ENCODE results near the gene ANO7.

Gene ANO7

DNA sequence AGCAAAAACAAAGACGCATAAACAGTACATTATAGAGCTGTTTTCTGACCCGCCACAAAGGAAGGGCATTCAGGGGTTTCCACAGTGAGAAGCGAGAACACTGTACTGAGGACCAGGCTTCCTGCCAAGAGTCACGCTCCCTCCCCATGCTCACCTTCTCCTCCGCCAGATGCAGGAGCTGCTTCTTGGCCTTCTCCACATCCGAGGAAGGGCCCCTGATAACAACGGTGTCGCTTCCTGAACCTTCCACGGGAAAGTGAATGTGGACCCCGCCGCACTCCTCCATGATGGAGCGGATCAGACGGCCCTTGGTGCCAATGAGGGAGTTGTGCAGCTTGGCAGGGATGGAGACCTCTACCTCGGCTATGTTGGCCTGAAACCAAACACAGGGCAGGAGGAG is 53.8 kb downstream of the ANO7 start:
- no peak for TF ChIP-seq SIN3A (IDR thresholded peaks at IDR 0.05; ENCODE audit: borderline replicate concordance, insufficient read depth, low read length)
- TF ChIP-seq REST (IDR thresholded peaks at IDR 0.05; ENCODE audit: insufficient read depth in 1 of 2, low read depth in 2 of 2, low read length in 2 of 2): no peak
- no peak for TF ChIP-seq POLR2AphosphoS5 (IDR thresholded peaks at IDR 0.05; ENCODE audit: low read depth, low read length)

DNA sequence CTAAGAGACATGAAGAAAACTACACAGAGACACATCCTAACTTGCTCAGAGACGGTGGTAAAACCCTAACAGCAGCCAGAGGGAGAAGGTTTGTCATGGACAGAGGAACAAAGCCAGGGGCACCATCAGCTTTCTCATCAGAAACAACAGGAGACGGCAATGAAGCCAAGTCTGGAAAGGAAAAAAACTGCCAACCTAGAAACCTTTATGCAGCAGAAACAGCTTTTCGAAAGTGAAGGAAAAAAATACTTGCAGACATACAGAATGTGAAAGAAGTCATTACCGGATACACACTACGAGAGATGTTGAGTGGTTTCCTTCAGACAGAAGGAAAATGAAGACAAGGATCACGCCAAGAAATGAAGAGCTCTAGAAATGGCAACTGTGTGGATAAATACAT is 55.9 kb downstream of the ANO7 start:
- TF ChIP-seq POLR2AphosphoS5 (IDR thresholded peaks at IDR 0.05; ENCODE audit: low read depth, low read length): no peak
- TF ChIP-seq FOXP2 (optimal IDR thresholded peaks at IDR 0.05; ENCODE audit: borderline replicate concordance, extremely low read depth, extremely low read length, insufficient read depth): no peak
- TF ChIP-seq REST (IDR thresholded peaks at IDR 0.05; ENCODE audit: insufficient read depth in 1 of 2, low read depth in 2 of 2, low read length in 2 of 2): no peak

GRCh38 chr2:241248289-241248688 is 59.8 kb downstream of the ANO7 start:
- TF ChIP-seq REST (IDR thresholded peaks at IDR 0.05; ENCODE audit: insufficient read depth in 1 of 2, low read depth in 2 of 2, low read length in 2 of 2): no peak
- TF ChIP-seq FOXP2 (optimal IDR thresholded peaks at IDR 0.05; ENCODE audit: borderline replicate concordance, extremely low read depth, extremely low read length, insufficient read depth): no peak
- TF ChIP-seq SIN3A (IDR thresholded peaks at IDR 0.05; ENCODE audit: borderline replicate concordance, insufficient read depth, low read length): no peak
- no peak for TF ChIP-seq POLR2AphosphoS5 (IDR thresholded peaks at IDR 0.05; ENCODE audit: low read depth, low read length)
- no peak for TF ChIP-seq TAF1 (IDR thresholded peaks at IDR 0.05; ENCODE audit: borderline replicate concordance, insufficient read depth, low read length)

- TF ChIP-seq FOXP2 (optimal IDR thresholded peaks at IDR 0.05; ENCODE audit: borderline replicate concordance, extremely low read depth, extremely low read length, insufficient read depth): no peak
- no peak for TF ChIP-seq REST (IDR thresholded peaks at IDR 0.05; ENCODE audit: insufficient read depth in 1 of 2, low read depth in 2 of 2, low read length in 2 of 2)
- no peak for TF ChIP-seq POLR2AphosphoS5 (IDR thresholded peaks at IDR 0.05; ENCODE audit: low read depth, low read length)
- TF ChIP-seq TAF1 (IDR thresholded peaks at IDR 0.05; ENCODE audit: borderline replicate concordance, insufficient read depth, low read length): no peak
- no peak for TF ChIP-seq SIN3A (IDR thresholded peaks at IDR 0.05; ENCODE audit: borderline replicate concordance, insufficient read depth, low read length)
These were observed 60.4 kb downstream of the ANO7 start for GRCh38 chr2:241248897-241249296.

DNA sequence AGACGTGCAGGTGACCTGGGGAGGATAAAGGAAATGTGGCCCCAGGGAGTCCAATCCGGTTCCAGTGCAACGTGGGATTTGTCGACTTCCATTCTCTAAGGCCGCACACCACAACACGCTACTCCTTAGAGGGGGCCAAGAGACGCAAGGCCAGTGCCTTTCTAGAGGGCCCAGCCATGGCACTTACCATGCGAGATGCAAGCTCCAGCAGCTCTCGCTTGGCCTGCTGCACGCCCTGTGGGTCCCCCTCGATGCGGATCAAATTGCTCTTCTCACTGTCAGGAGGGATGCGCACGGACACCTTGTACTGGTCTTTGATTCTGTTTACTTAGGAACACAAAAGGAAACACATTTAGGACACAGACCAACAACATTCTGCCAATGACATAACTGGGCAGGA is 61.2 kb downstream of the ANO7 start:
- TF ChIP-seq POLR2AphosphoS5 (IDR thresholded peaks at IDR 0.05; ENCODE audit: low read depth, low read length): no peak
- no peak for TF ChIP-seq FOXP2 (optimal IDR thresholded peaks at IDR 0.05; ENCODE audit: borderline replicate concordance, extremely low read depth, extremely low read length, insufficient read depth)
- no peak for TF ChIP-seq SIN3A (IDR thresholded peaks at IDR 0.05; ENCODE audit: borderline replicate concordance, insufficient read depth, low read length)
- no peak for TF ChIP-seq REST (IDR thresholded peaks at IDR 0.05; ENCODE audit: insufficient read depth in 1 of 2, low read depth in 2 of 2, low read length in 2 of 2)
- no peak for TF ChIP-seq TAF1 (IDR thresholded peaks at IDR 0.05; ENCODE audit: borderline replicate concordance, insufficient read depth, low read length)
